Heart left ventricle (tissue), 16 donors: Measurements from ENCODE around the gene APP. TPM values are rescaled to one million over a fixed set of nuclear protein-coding genes. Genes with fewer than 3 reads are reported as not detected.
A peak's percentile ranks its signal among the peaks of the same experiment; 100 is the strongest.

Experiments
- ATAC-seq, 4 donors: fragments of 200-7000 bp; cut with Tn5 transposase; one replicate each; pipeline ENCODE4 v1.9.1; 2020 to 2022; ENCODE audit warnings: moderate library complexity in 4 of 4, mild to moderate bottlenecking in 3 of 4, moderate number of reproducible peaks in 1 of 4
- DNase-seq, 5 donors: peaks; one replicate each; pipeline ENCODE4 v3.0.0-alpha.2; 2020
- H3K27ac ChIP-seq, 12 donors: fragments of 200-600 bp; sonication (generic) in 4 of 12; one replicate each; pipeline versions ENCODE4 v1.5.0 to v1.8.0; 2016 to 2022; ENCODE audit warnings: mild to moderate bottlenecking in 2 of 12
- H3K27me3 ChIP-seq, 9 donors: fragments of 200-600 bp; sonication (generic) in 2 of 9; one replicate each; pipeline versions ENCODE4 v1.5.1 to v1.8.0; 2016 to 2022; ENCODE audit warnings: mild to moderate bottlenecking in 3 of 9
- H3K36me3 ChIP-seq, 9 donors: fragments of 200-600 bp; sonication (generic) in 2 of 9; one replicate each; pipeline versions ENCODE4 v1.5.0 to v1.8.0; 2018 to 2022; ENCODE audit warnings: mild to moderate bottlenecking in 2 of 9
- H3K4me1 ChIP-seq, 12 donors: fragments of 200-600 bp; sonication (generic) in 4 of 12; one replicate each; pipeline versions ENCODE4 v1.5.0 to v1.8.0; 2016 to 2022; ENCODE audit warnings: mild to moderate bottlenecking in 3 of 12
- H3K4me3 ChIP-seq, 12 donors: fragments of 200-600 bp; sonication (generic) in 4 of 12; one replicate each; pipeline versions ENCODE4 v1.5.0 to v1.8.0; 2017 to 2022; ENCODE audit warnings: mild to moderate bottlenecking in 9 of 12, moderate library complexity in 4 of 12
- H3K9me3 ChIP-seq, 12 donors: fragments of 200-600 bp; sonication (generic) in 4 of 12; one replicate each; pipeline versions ENCODE4 v1.5.0 to v1.8.0; 2016 to 2022; ENCODE audit warnings: mild to moderate bottlenecking in 1 of 12
- POLR2A ChIP-seq, 2 donors: fragments of 450-650 bp; IDR thresholded peaks; one replicate each; pipeline ENCODE4 v1.6.1; 2017; ENCODE audit warnings: antibody characterized with exemption in 2 of 2, mild to moderate bottlenecking in 2 of 2, moderate library complexity in 2 of 2
- WGBS, 4 donors: extraction: QIAGEN DNeasy Blood & Tissue Kit in 2 of 4; methylation state at CpG; one replicate each; pipeline versions ENCODE4 v1.1.5 to v1.1.7; 2013 to 2018; 5-methylcytosine and 5-hydroxymethylcytosine counted together
- intact Hi-C, 10 donors: fragments of 100-400 bp; cut with DNase I; formaldehyde crosslinking; loops; one replicate each; pipeline versions ENCODE4 v1.11.1 to v1.14.2; 2022
- polyA plus RNA-seq, 2 donors: library from polyadenylated mRNA; stranded (reverse); fragments of 200-250 nt; gene quantifications; one replicate each; pipeline ENCODE4 v1.2.3, GENCODE V29; 2013
- total RNA-seq, 9 donors: library from RNA; depleted of rRNA in 2 of 9; stranded (reverse); fragments of >200 nt in 2 of 9; fragmentation: NEBNext Ultra II Directional in 3 of 9; extraction: Animal tissue kit (Norgen Biotek cat#: 25700) in 3 of 9; gene quantifications; one replicate each; pipeline versions ENCODE4 v1.1.0 to v1.2.4, GENCODE V29; 2016 to 2023
- TF ChIP-seq, protein P1 (sequence below), 12 donors: fragments of 200-600 bp; sonication (generic) in 4 of 12; IDR thresholded peaks; one replicate each; pipeline versions ENCODE4 v1.5.0 to v1.8.0; 2018 to 2022; ENCODE audit warnings: antibody characterized with exemption in 12 of 12, mild to moderate bottlenecking in 5 of 12
- donor health status: ischemic (EF 13 %, LVEDD 7.1; RV severe dilation, severe dysfunction).
- donor health status: healthy with polysubstance abuse.
- donor health status: DM: no; HTN: yes; CAD: no.
- donor health status: DM: no; HTN: no; CAD: no.
- donor health status: ischemic (EF 25% LVEDD 6.9; RV normal size, moderate dysfunction).
- donor health status: ischemic (EF 25% LVEDD 5.7; RV mildly dilated, moderate dysfunction).
- donor health status: healthy.
- donor health status: DM: yes; HTN: yes; CAD: no.
- donor health status: ischemic (EF 35%, LVEDD 5.7; RV mildly dilated, moderate dysfunction).
- donor health status: nonischemic (EF 11% LVEDD 7.7; RV severe dilation, severe dysfunction).
- donor health status: DM: yes; HTN: yes; CAD: no.
- donor health status: PGD.
- donor health status: ischemic (EF 29% LVEDD 5.4; RV normal size, mild dysfunction).
- donor health status: nonischemic (EF 23%, LVEDD 6.1; RV moderate dilation, normal function).

The APP gene
- total and polyA plus RNA-seq, 11 donors: 103 to 467 (median 373) TPM

- WGBS, 4 donors: 82 to 89% (median 85%) methylated on average over 4 of the region's 4 CpGs
- Histone ChIP-seq H3K4me3 (no peak overlapping the region), H3K4me1 (peaks cover 0 to 11% (median 0%) of the 10 kb centered on the region in 12 donors), H3K36me3 (no peaks in the 10 kb centered on the region), H3K27me3 (no peaks in the 10 kb centered on the region), H3K9me3 (peaks cover 0 to 5% (median 0%) of the 10 kb centered on the region in 12 donors), H3K27ac (no peak overlapping the region)
- no peak for TF ChIP-seq POLR2A (IDR thresholded peaks at IDR 0.05)
- TF ChIP-seq, protein P1, sequence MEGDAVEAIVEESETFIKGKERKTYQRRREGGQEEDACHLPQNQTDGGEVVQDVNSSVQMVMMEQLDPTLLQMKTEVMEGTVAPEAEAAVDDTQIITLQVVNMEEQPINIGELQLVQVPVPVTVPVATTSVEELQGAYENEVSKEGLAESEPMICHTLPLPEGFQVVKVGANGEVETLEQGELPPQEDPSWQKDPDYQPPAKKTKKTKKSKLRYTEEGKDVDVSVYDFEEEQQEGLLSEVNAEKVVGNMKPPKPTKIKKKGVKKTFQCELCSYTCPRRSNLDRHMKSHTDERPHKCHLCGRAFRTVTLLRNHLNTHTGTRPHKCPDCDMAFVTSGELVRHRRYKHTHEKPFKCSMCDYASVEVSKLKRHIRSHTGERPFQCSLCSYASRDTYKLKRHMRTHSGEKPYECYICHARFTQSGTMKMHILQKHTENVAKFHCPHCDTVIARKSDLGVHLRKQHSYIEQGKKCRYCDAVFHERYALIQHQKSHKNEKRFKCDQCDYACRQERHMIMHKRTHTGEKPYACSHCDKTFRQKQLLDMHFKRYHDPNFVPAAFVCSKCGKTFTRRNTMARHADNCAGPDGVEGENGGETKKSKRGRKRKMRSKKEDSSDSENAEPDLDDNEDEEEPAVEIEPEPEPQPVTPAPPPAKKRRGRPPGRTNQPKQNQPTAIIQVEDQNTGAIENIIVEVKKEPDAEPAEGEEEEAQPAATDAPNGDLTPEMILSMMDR (IDR thresholded peaks at IDR 0.05): no peak
- no peak for ATAC-seq
- intact Hi-C loops: loop anchor here in 6 of 10 donors (5.0 to 10.0 kb wide), 5 partner anchors 48 to 538 kb away; partner anchors contain the start of gene CYYR1 (in 2 of the 6)
- no peak for DNase-seq
These were observed 8.9 kb upstream of the APP start for GRCh38 chr21:26179501-26179900.

DNA sequence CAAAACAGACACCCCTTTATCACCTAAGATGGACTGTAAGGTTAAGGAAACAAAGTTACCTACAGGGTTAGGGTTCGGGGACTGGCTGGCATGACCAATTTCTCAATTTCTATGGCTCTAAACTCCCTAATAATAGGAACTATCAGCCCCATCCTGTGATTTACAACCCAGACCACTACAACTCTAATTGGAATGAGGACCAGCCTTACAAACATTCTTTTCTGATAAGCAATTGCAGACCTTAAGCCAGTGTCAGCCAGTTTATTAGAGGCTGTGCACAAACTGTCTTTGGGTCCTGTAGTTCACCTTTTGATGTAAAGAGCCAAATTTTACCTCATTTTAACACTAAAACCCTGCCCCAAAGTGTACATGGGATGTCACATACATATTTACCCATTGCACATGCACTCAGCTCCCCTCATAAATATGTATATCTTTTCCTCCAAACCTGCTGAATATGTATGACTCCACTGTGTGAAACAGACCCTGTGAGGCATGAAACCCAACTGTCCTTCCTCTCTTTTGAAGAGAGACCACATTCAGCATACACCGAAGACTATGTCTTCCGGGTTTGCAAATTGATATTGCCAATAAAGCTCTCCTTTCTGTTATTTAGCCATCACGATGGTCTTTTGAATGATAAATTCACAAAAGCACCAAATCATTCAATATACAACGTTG, 7.3 kb upstream of the APP start:
- no peaks in the 10 kb centered on the region for H3K9me3 ChIP-seq
- H3K36me3 ChIP-seq: no peaks in the 10 kb centered on the region
- no peaks in the 10 kb centered on the region for H3K27me3 ChIP-seq
- no peak overlapping the region for H3K27ac ChIP-seq
- no peak for DNase-seq
- intact Hi-C loops: loop anchor here in 6 of 10 donors (5.0 to 10.0 kb wide), 5 partner anchors 49 to 539 kb away; partner anchors contain the start of gene CYYR1 (in 2 of the 6)
- no peak for TF ChIP-seq POLR2A (IDR thresholded peaks at IDR 0.05)
- TF ChIP-seq, protein P1 (IDR thresholded peaks at IDR 0.05): no peak
- 94 to 97% (median 95%) methylated on average over 5 of the region's 5 CpGs for WGBS, 4 donors
- H3K4me1 ChIP-seq: peaks cover 0 to 11% (median 0%) of the 10 kb centered on the region in 12 donors
- ATAC-seq: no peak
- no peak overlapping the region for H3K4me3 ChIP-seq

DNA sequence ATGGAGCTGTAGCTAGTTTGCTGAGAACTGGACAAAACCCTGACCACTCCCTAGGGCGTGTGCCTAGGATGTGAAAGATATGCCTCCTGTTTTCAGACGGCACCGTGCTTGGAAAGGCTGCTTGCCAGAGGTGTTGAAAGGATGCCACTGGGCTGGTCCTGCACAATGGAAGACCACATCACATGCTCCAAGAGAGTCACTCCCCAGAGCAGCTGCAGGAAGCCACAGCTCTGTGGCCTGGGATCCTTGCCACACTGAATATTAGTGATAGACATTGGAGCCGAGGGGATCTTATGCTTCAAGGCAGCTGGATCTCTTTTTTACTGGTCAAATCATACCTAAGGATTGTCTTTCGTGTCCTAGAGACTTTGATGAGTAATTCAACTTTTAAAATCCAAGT, 6.6 kb upstream of the APP start:
- intact Hi-C loops: loop anchor here in 6 of 10 donors (5.0 to 10.0 kb wide), 5 partner anchors 50 to 540 kb away; partner anchors contain the start of gene CYYR1 (in 2 of the 6)
- H3K36me3 ChIP-seq: no peaks in the 10 kb centered on the region
- peaks cover 0 to 11% (median 0%) of the 10 kb centered on the region in 12 donors for H3K4me1 ChIP-seq
- no peak overlapping the region for H3K4me3 ChIP-seq
- TF ChIP-seq, protein P1 (IDR thresholded peaks at IDR 0.05): no peak
- no peak for TF ChIP-seq POLR2A (IDR thresholded peaks at IDR 0.05)
- no peak overlapping the region for H3K27ac ChIP-seq
- H3K27me3 ChIP-seq: no peaks in the 10 kb centered on the region
- DNase-seq (peak in 4 of 5 donors; percentile 29 to 54 (median 31)), ATAC-seq (peak in 3 of 4 donors; percentile 47 to 90 (median 84))
- WGBS, 4 donors: 21 to 30% (median 25%) methylated on average over 5 of the region's 5 CpGs
- no peaks in the 10 kb centered on the region for H3K9me3 ChIP-seq
